Tibial nerve (tissue), 4 donors: ENCODE measurements around the gene IGFBP2.

Experiments
- CTCF ChIP-seq, 5 experiments: fragments of 200-600 bp in 3 of 5; fragments of 450-650 bp in 2 of 5; sonication (generic) in 3 of 5; IDR thresholded peaks; one replicate each; pipeline ENCODE4 v1.5.1; 2016 to 2019; ENCODE audit warnings: antibody characterized with exemption in 5 of 5, mild to moderate bottlenecking in 3 of 5, moderate library complexity in 2 of 5
- EP300 ChIP-seq, 2 donors: sonication (generic); formaldehyde crosslinking; IDR thresholded peaks; one replicate each; pipeline ENCODE4 v1.6.1; 2017; ENCODE audit warnings: antibody characterized with exemption in 2 of 2, mild to moderate bottlenecking in 1 of 2
- POLR2A ChIP-seq, 2 donors: fragments of 450-650 bp; IDR thresholded peaks; one replicate each; pipeline ENCODE4 v1.6.1; 2017; ENCODE audit warnings: antibody characterized with exemption in 2 of 2, mild to moderate bottlenecking in 2 of 2, moderate library complexity in 2 of 2

GRCh38 chr2:216616083-216616678 is 17.0 kb upstream of the IGFBP2 start:
- TF ChIP-seq CTCF (IDR thresholded peaks at IDR 0.05): no peak
- no peak for TF ChIP-seq EP300 (IDR thresholded peaks at IDR 0.05)
- TF ChIP-seq POLR2A (IDR thresholded peaks at IDR 0.05): no peak
